H9 (cell line): Measurements from ENCODE around the gene TAF13. TPM values are rescaled to one million over a fixed set of nuclear protein-coding genes. Genes with fewer than 3 reads are reported as not detected.

Experiments
- DNase-seq: peaks from one replicate; pipeline ENCODE4 v3.0.0-alpha.2; 2017
- H2AFZ ChIP-seq: one replicate; pipeline ENCODE4 v1.6.1; 2013; ENCODE audit warnings: mild to moderate bottlenecking, low read length, control low read depth, moderate library complexity
- H2AK5ac ChIP-seq: 2 replicates; pipeline ENCODE4 v1.6.1; 2013; ENCODE audit warnings: low read length, control low read depth, mixed read lengths; ENCODE audit not compliant: insufficient read length
- H2BK120ac ChIP-seq: one replicate; pipeline ENCODE4 v1.6.1; 2013; ENCODE audit warnings: low read depth, mild to moderate bottlenecking, low read length, control low read depth, inconsistent platforms; ENCODE audit not compliant: poor library complexity, severe bottlenecking
- H2BK12ac ChIP-seq: 2 replicates; pipeline ENCODE4 v1.6.1; 2013; ENCODE audit warnings: low read length, control low read depth, mixed read lengths, low read depth; ENCODE audit not compliant: insufficient read length
- H2BK15ac ChIP-seq: 2 replicates; pipeline ENCODE4 v1.6.1; 2013; ENCODE audit warnings: low read depth, low read length, control low read depth
- H2BK20ac ChIP-seq: one replicate; pipeline ENCODE4 v1.6.1; 2013; ENCODE audit warnings: low read depth, mild to moderate bottlenecking, low read length, control low read depth, inconsistent platforms; ENCODE audit not compliant: poor library complexity, severe bottlenecking
- H2BK5ac ChIP-seq: 2 replicates; pipeline ENCODE4 v1.6.1; 2013; ENCODE audit warnings: low read length, control low read depth, mixed read lengths; ENCODE audit not compliant: insufficient read length
- H3K14ac ChIP-seq: 2 replicates; pipeline ENCODE4 v1.6.1; 2013; ENCODE audit warnings: low read length, control low read depth; ENCODE audit not compliant: insufficient read depth
- H3K18ac ChIP-seq: 2 replicates; pipeline ENCODE4 v1.6.1; 2013; ENCODE audit warnings: low read depth, mild to moderate bottlenecking, mixed read lengths, low read length, control low read depth; ENCODE audit not compliant: insufficient read length
- H3K23ac ChIP-seq: 2 replicates; pipeline ENCODE4 v1.6.1; 2013; ENCODE audit warnings: low read length, control low read depth, mixed read lengths, low read depth; ENCODE audit not compliant: insufficient read length
- H3K23me2 ChIP-seq: 2 replicates; pipeline ENCODE4 v1.6.1; 2013; ENCODE audit warnings: low read depth, mild to moderate bottlenecking, mixed read lengths, low read length, control low read depth; ENCODE audit not compliant: insufficient read length, poor library complexity, severe bottlenecking
- H3K27ac ChIP-seq: 2 replicates; pipeline ENCODE4 v1.5.1; 2013; ENCODE audit warnings: low read length, control low read depth, mixed read lengths, low read depth; ENCODE audit not compliant: insufficient read length
- H3K27me3 ChIP-seq: 2 replicates; pipeline ENCODE4 v1.6.1; 2013; ENCODE audit warnings: low read length, control low read depth, inconsistent platforms; ENCODE audit not compliant: insufficient read depth
- H3K4ac ChIP-seq: 2 replicates; pipeline ENCODE4 v1.6.1; 2013; ENCODE audit warnings: low read depth, mild to moderate bottlenecking, control low read depth, inconsistent platforms, low read length, moderate library complexity
- H3K4me1 ChIP-seq: 2 replicates; pipeline ENCODE4 v1.6.1; 2013; ENCODE audit warnings: low read length, control low read depth, inconsistent platforms; ENCODE audit not compliant: insufficient read depth
- H3K4me2 ChIP-seq: 2 replicates; pipeline ENCODE4 v1.6.1; 2013; ENCODE audit warnings: low read length, control low read depth, mixed read lengths; ENCODE audit not compliant: insufficient read length, insufficient read depth
- H3K56ac ChIP-seq: 2 replicates; pipeline ENCODE4 v1.6.1; 2013; ENCODE audit warnings: low read depth, mild to moderate bottlenecking, mixed read lengths, low read length, control low read depth; ENCODE audit not compliant: insufficient read length
- H3K79me1 ChIP-seq: 2 replicates; pipeline ENCODE4 v1.6.1; 2013; ENCODE audit warnings: low read depth, mild to moderate bottlenecking, moderate library complexity, low read length, control low read depth, inconsistent platforms; ENCODE audit not compliant: insufficient read depth, poor library complexity, severe bottlenecking
- H3K79me2 ChIP-seq: 2 replicates; pipeline ENCODE4 v1.6.1; 2013; ENCODE audit warnings: low read length, control low read depth, inconsistent platforms; ENCODE audit not compliant: insufficient read depth
- H3K9ac ChIP-seq: 2 replicates; pipeline ENCODE4 v1.6.1; 2013; ENCODE audit warnings: low read length, control low read depth, mixed read lengths; ENCODE audit not compliant: insufficient read length; ENCODE audit errors: extremely low read depth
- H3K9me3 ChIP-seq: one replicate; pipeline ENCODE4 v1.6.1; 2013; ENCODE audit warnings: low read depth, low read length, inconsistent platforms; ENCODE audit not compliant: control insufficient read depth
- H3T11ph ChIP-seq: one replicate; pipeline ENCODE4 v1.6.1; 2013; ENCODE audit warnings: mild to moderate bottlenecking, low read length, control low read depth, inconsistent platforms
- H4K20me1 ChIP-seq: one replicate; pipeline ENCODE4 v1.6.1; 2013; ENCODE audit not compliant: control insufficient read depth, insufficient read length, insufficient read depth
- H4K5ac ChIP-seq: 2 replicates; pipeline ENCODE4 v1.6.1; 2013; ENCODE audit warnings: low read depth, mild to moderate bottlenecking, mixed read lengths, low read length, control low read depth; ENCODE audit not compliant: insufficient read length
- H4K8ac ChIP-seq: replicated peaks from 2 replicates; pipeline ENCODE4 v1.6.1; 2013; ENCODE audit warnings: low read length, control low read depth, mixed read lengths, low read depth; ENCODE audit not compliant: insufficient read length
- H4K91ac ChIP-seq: 2 replicates; pipeline ENCODE4 v1.6.1; 2013; ENCODE audit warnings: low read depth, mild to moderate bottlenecking, moderate library complexity, mixed read lengths, low read length, control low read depth; ENCODE audit not compliant: insufficient read length
- H3K27ac Mint-ChIP-seq, 3 experiments: 2 replicates in 2 of 3; 3 replicates in 1 of 3; pipeline ENCODE4 v1.8.0; 2020 to 2021; ENCODE audit warnings: mixed read lengths in 3 of 3, mild to moderate bottlenecking in 1 of 3, moderate library complexity in 1 of 3
- H3K27me3 Mint-ChIP-seq: 2 replicates; pipeline ENCODE4 v1.8.0; 2021; ENCODE audit warnings: low read depth, mild to moderate bottlenecking, moderate library complexity, mixed read lengths
- H3K36me3 Mint-ChIP-seq, 3 experiments: 2 replicates in 2 of 3; 3 replicates in 1 of 3; pipeline ENCODE4 v1.8.0; 2020 to 2021; ENCODE audit warnings: low read depth in 3 of 3, mixed read lengths in 3 of 3; ENCODE audit not compliant: insufficient read depth in 1 of 3
- H3K4me1 Mint-ChIP-seq, 2 experiments: 2 replicates each; pipeline ENCODE4 v1.8.0; 2020; ENCODE audit warnings: mixed read lengths in 2 of 2
- H3K4me3 Mint-ChIP-seq, 2 experiments: 2 replicates in 1 of 2; 3 replicates in 1 of 2; pipeline ENCODE4 v1.8.0; 2020 to 2021; ENCODE audit warnings: mild to moderate bottlenecking in 2 of 2, mixed read lengths in 2 of 2, moderate library complexity in 1 of 2
- H3K9me3 Mint-ChIP-seq, 2 experiments: 2 replicates in 1 of 2; 3 replicates in 1 of 2; pipeline ENCODE4 v1.8.0; 2020; ENCODE audit warnings: mild to moderate bottlenecking in 2 of 2, mixed read lengths in 2 of 2, moderate library complexity in 1 of 2
- CTCF ChIP-seq: fragments of 200-600 bp; sonication (generic); conservative IDR thresholded peaks from 3 replicates; pipeline ENCODE4 v1.8.0; 2021; ENCODE audit warnings: antibody characterized with exemption, mild to moderate bottlenecking
- WGBS: extraction: QIAGEN DNeasy Blood & Tissue Kit; methylation state at CpG from one replicate; pipeline ENCODE4 v1.1.7; 2013; ENCODE audit warnings: missing lambda C conversion rate, low lambda C conversion rate, mixed read lengths; ENCODE audit not compliant: insufficient read length; ENCODE audit errors: extremely low coverage; 5-methylcytosine and 5-hydroxymethylcytosine counted together
- total RNA-seq: library from RNA; stranded (reverse); gene quantifications from 2 replicates; pipeline ENCODE4 v1.2.1, GENCODE V29; 2021

TAF13 gene
- total RNA-seq, 1 experiment from 2014 or later, result 50.9 TPM

- Histone ChIP-seq H3K4ac (no peak overlapping the region), H2BK15ac (no peak overlapping the region), H3K4me1 (no peaks in the 10 kb centered on the region), H3K9ac (no peak overlapping the region), H3K56ac (no peak overlapping the region), H2BK120ac (no peak overlapping the region), H3K79me2 (no peaks in the 10 kb centered on the region), H2AK5ac (no peak overlapping the region), H4K91ac (no peak overlapping the region), H3T11ph (no peak overlapping the region), H3K27ac (no peak overlapping the region), H2BK12ac (no peak overlapping the region), H4K20me1 (no peaks in the 10 kb centered on the region), H3K23ac (no peak overlapping the region), H3K79me1 (no peaks in the 10 kb centered on the region), H3K18ac (no peak overlapping the region), H3K14ac (no peak overlapping the region), H2AFZ (no peak overlapping the region), H3K9me3 (no peaks in the 10 kb centered on the region), H2BK5ac (no peak overlapping the region), H3K4me2 (no peak overlapping the region), H3K27me3 (peaks cover 23% of the 10 kb centered on the region; the same call in 1 of the 2 replicates), H2BK20ac (no peak overlapping the region), H4K5ac (no peak overlapping the region), H3K23me2 (peaks cover 13% of the 10 kb centered on the region), H4K8ac (no peak overlapping the region)
- no peaks in the 10 kb centered on the region; a peak in 1 of 5 replicates for H3K9me3 Mint-ChIP-seq
- no peaks in the 10 kb centered on the region for H3K36me3 Mint-ChIP-seq
- WGBS, result no CpG with 5 or more reads among the region's 1 CpG
- no peak for TF ChIP-seq CTCF
- H3K27me3 Mint-ChIP-seq, result peaks cover 61% of the 10 kb centered on the region
- no peak overlapping the region for H3K4me3 Mint-ChIP-seq
- no peak overlapping the region for H3K27ac Mint-ChIP-seq
- DNase-seq, result no peak
- peaks cover 11 to 17% of the 10 kb centered on the region in 2 experiments for H3K4me1 Mint-ChIP-seq
These were observed 40.5 kb upstream of the TAF13 start for GRCh38 chr1:109116286-109116685.
